ENCODE data around the gene CTNS.
"Not testable (repeated sequence)": the region's sequence is repeated elsewhere in the genome, so short reads cannot be mapped to it uniquely, and the experiment has no call there.

Gene CTNS

GRCh38 chr17:3688027-3688553 is 51.5 kb downstream of the CTNS start:
- DNase-seq (ENCODE audit: low spot score), result no peak

- DNase-seq (ENCODE audit: low spot score), result no peak
These were observed 52.3 kb downstream of the CTNS start for GRCh38 chr17:3688852-3689261.

- DNase-seq (ENCODE audit: low spot score), result no peak
These were observed 52.9 kb downstream of the CTNS start for GRCh38 chr17:3689262-3690093.

GRCh38 chr17:3690094-3690715 is 53.6 kb downstream of the CTNS start:
- DNase-seq (ENCODE audit: low spot score), result no peak

- DNase-seq (ENCODE audit: low spot score), result no peak
These were observed 55.1 kb downstream of the CTNS start for GRCh38 chr17:3691617-3692067.

GRCh38 chr17:3692346-3692745 is 55.8 kb downstream of the CTNS start:
- DNase-seq (ENCODE audit: low spot score), result no peak

GRCh38 chr17:3693141-3693540 is 56.6 kb downstream of the CTNS start:
- no peak for DNase-seq (ENCODE audit: low spot score)

- no peak for DNase-seq (ENCODE audit: low spot score)
These were observed 57.3 kb downstream of the CTNS start for GRCh38 chr17:3693829-3694231.

GRCh38 chr17:3695129-3695722 is 58.7 kb downstream of the CTNS start:
- DNase-seq (ENCODE audit: low spot score), result no peak

GRCh38 chr17:3695723-3696411 is 59.3 kb downstream of the CTNS start, which contains the start of gene P2RX5:
TSS of gene P2RX5 (minus strand) at chr17:3696155. CDS start at chr17:3696005, 150 bp downstream.
- no peak for DNase-seq (ENCODE audit: low spot score)

- DNase-seq (ENCODE audit: low spot score), result no peak
These were observed 60.5 kb downstream of the CTNS start for GRCh38 chr17:3697103-3697476.

- no peak for DNase-seq (ENCODE audit: low spot score)
These were observed 61.6 kb downstream of the CTNS start for GRCh38 chr17:3698139-3698538.

- no peak for DNase-seq (ENCODE audit: low spot score)
These were observed 63.4 kb downstream of the CTNS start for GRCh38 chr17:3699951-3700350.

GRCh38 chr17:3702041-3702539 is 65.5 kb downstream of the CTNS start:
- DNase-seq (ENCODE audit: low spot score), result not testable (repeated sequence)

- no peak for DNase-seq (ENCODE audit: low spot score)
These were observed 68.6 kb downstream of the CTNS start for GRCh38 chr17:3704931-3705717.

- not testable (repeated sequence) for DNase-seq (ENCODE audit: low spot score)
These were observed 69.1 kb downstream of the CTNS start for GRCh38 chr17:3705718-3705984.

GRCh38 chr17:3708366-3708765 is 71.8 kb downstream of the CTNS start:
- no peak for DNase-seq (ENCODE audit: low spot score)

GRCh38 chr17:3710951-3711383 is 74.4 kb downstream of the CTNS start:
- peak; percentile 41 for DNase-seq (ENCODE audit: low spot score)
